Measurements from ENCODE around the gene PSTK. TPM values are rescaled to one million over a fixed set of nuclear protein-coding genes. Genes with fewer than 3 reads are reported as not detected.

PSTK gene
- total and polyA plus RNA-seq, 2 experiments from 2014 or later, result 7.4 to 7.6 TPM

GRCh38 chr10:122954731-122955050 lies 25.5 kb upstream of the PSTK start:
- H3K4me1 ChIP-seq (ENCODE audit: insufficient read depth), result peaks cover 14% of the 10 kb centered on the region
- H3K4me3 ChIP-seq, result no peak overlapping the region
- H3K79me2 ChIP-seq, result peaks cover 19% of the 10 kb centered on the region
- 85% methylated on average over 12 of the region's 13 CpGs for WGBS (ENCODE audit: low lambda C conversion rate, missing lambda C conversion rate)
- no peak for DNase-seq (ENCODE audit: low spot score)
- H4K20me1 ChIP-seq (ENCODE audit: insufficient read depth, poor library complexity, severe bottlenecking), result no peaks in the 10 kb centered on the region
- H2AFZ ChIP-seq, result peak overlapping the region; percentile 87
- H3K9me2 ChIP-seq (replicated peaks; ENCODE audit: insufficient read depth), result no peaks in the 10 kb centered on the region
- no peak overlapping the region for H3K27ac ChIP-seq
- TF ChIP-seq EZH2 (IDR thresholded peaks at IDR 0.05; ENCODE audit: borderline replicate concordance) (no peak), EZH2phosphoT487 (IDR thresholded peaks at IDR 0.05; ENCODE audit: low read depth, severe bottlenecking, unreplicated experiment) (no peak), CTCF (IDR thresholded peaks at IDR 0.05; ENCODE audit: poor library complexity) (no peak)
- H3K27me3 ChIP-seq, result no peaks in the 10 kb centered on the region
- H3K4me2 ChIP-seq, result peak overlapping the region; percentile 75
- no peaks in the 10 kb centered on the region for H3K36me3 ChIP-seq (replicated peaks; ENCODE audit: insufficient read depth, low read depth)
- no peaks in the 10 kb centered on the region for H3K9me3 ChIP-seq (ENCODE audit: low read depth)

GRCh38 chr10:122955892-122956291 lies 24.3 kb upstream of the PSTK start:
- H3K4me1 ChIP-seq (ENCODE audit: insufficient read depth), result peaks cover 14% of the 10 kb centered on the region
- no peak overlapping the region for H2AFZ ChIP-seq
- peak; percentile 22 for DNase-seq (ENCODE audit: low spot score)
- no peak overlapping the region for H3K4me3 ChIP-seq
- H3K79me2 ChIP-seq, result peaks cover 15% of the 10 kb centered on the region
- no peaks in the 10 kb centered on the region for H3K36me3 ChIP-seq (replicated peaks; ENCODE audit: insufficient read depth, low read depth)
- H3K27me3 ChIP-seq, result no peaks in the 10 kb centered on the region
- TF ChIP-seq EZH2phosphoT487 (IDR thresholded peaks at IDR 0.05; ENCODE audit: low read depth, severe bottlenecking, unreplicated experiment) (no peak), CTCF (IDR thresholded peaks at IDR 0.05; ENCODE audit: poor library complexity) (no peak), EZH2 (IDR thresholded peaks at IDR 0.05; ENCODE audit: borderline replicate concordance) (no peak)
- WGBS (ENCODE audit: low lambda C conversion rate, missing lambda C conversion rate), result 94% methylated on average over 1 of the region's 1 CpG
- no peaks in the 10 kb centered on the region for H3K9me3 ChIP-seq (ENCODE audit: low read depth)
- H4K20me1 ChIP-seq (ENCODE audit: insufficient read depth, poor library complexity, severe bottlenecking), result no peaks in the 10 kb centered on the region
- H3K9me2 ChIP-seq (replicated peaks; ENCODE audit: insufficient read depth), result no peaks in the 10 kb centered on the region
- peak overlapping the region; percentile 38 for H3K27ac ChIP-seq
- peak overlapping the region; percentile 44 for H3K4me2 ChIP-seq

GRCh38 chr10:122957474-122957873 lies 22.7 kb upstream of the PSTK start:
- no peak for TF ChIP-seq CTCF (IDR thresholded peaks at IDR 0.05; ENCODE audit: poor library complexity)
- TF ChIP-seq EZH2 (IDR thresholded peaks at IDR 0.05; ENCODE audit: borderline replicate concordance), result no peak
- TF ChIP-seq EZH2phosphoT487 (IDR thresholded peaks at IDR 0.05; ENCODE audit: low read depth, severe bottlenecking, unreplicated experiment), result no peak
- H3K4me3 ChIP-seq, result no peak overlapping the region
- H3K27me3 ChIP-seq, result no peaks in the 10 kb centered on the region
- H3K4me2 ChIP-seq, result no peak overlapping the region
- no peaks in the 10 kb centered on the region for H4K20me1 ChIP-seq (ENCODE audit: insufficient read depth, poor library complexity, severe bottlenecking)
- no peaks in the 10 kb centered on the region for H3K9me3 ChIP-seq (ENCODE audit: low read depth)
- no peak overlapping the region for H2AFZ ChIP-seq
- no peaks in the 10 kb centered on the region for H3K9me2 ChIP-seq (replicated peaks; ENCODE audit: insufficient read depth)
- WGBS (ENCODE audit: low lambda C conversion rate, missing lambda C conversion rate), result 79% methylated on average over 5 of the region's 5 CpGs
- no peak for DNase-seq (ENCODE audit: low spot score)
- H3K79me2 ChIP-seq, result peaks cover 9% of the 10 kb centered on the region
- H3K27ac ChIP-seq, result no peak overlapping the region
- H3K36me3 ChIP-seq (replicated peaks; ENCODE audit: insufficient read depth, low read depth), result no peaks in the 10 kb centered on the region
- H3K4me1 ChIP-seq (ENCODE audit: insufficient read depth), result peaks cover 14% of the 10 kb centered on the region

GRCh38 chr10:122962405-122962804 lies 17.8 kb upstream of the PSTK start:
- Histone ChIP-seq H3K27me3 (no peaks in the 10 kb centered on the region), H3K4me3 (no peak overlapping the region), H4K20me1 (ENCODE audit: insufficient read depth, poor library complexity, severe bottlenecking) (no peaks in the 10 kb centered on the region), H3K36me3 (replicated peaks; ENCODE audit: insufficient read depth, low read depth) (no peaks in the 10 kb centered on the region), H2AFZ (no peak overlapping the region), H3K4me2 (no peak overlapping the region), H3K27ac (no peak overlapping the region), H3K9me3 (ENCODE audit: low read depth) (no peaks in the 10 kb centered on the region), H3K4me1 (ENCODE audit: insufficient read depth) (no peaks in the 10 kb centered on the region), H3K9me2 (replicated peaks; ENCODE audit: insufficient read depth) (no peaks in the 10 kb centered on the region), H3K79me2 (no peaks in the 10 kb centered on the region)
- TF ChIP-seq EZH2phosphoT487 (IDR thresholded peaks at IDR 0.05; ENCODE audit: low read depth, severe bottlenecking, unreplicated experiment) (no peak), EZH2 (IDR thresholded peaks at IDR 0.05; ENCODE audit: borderline replicate concordance) (no peak), CTCF (IDR thresholded peaks at IDR 0.05; ENCODE audit: poor library complexity) (no peak)
- DNase-seq (ENCODE audit: low spot score), result no peak
- WGBS (ENCODE audit: low lambda C conversion rate, missing lambda C conversion rate), result 76% methylated on average over 3 of the region's 3 CpGs
